HG02943 (cell line): ENCODE measurements around the gene RAB23.
A peak's percentile ranks its signal among the peaks of the same experiment; 100 is the strongest.
"Not testable (repeated sequence)": the region's sequence is repeated elsewhere in the genome, so short reads cannot be mapped to it uniquely, and the experiment has no call there.

Source experiments
- ATAC-seq: cut with Tn5 transposase; IDR thresholded peaks from one replicate; pipeline ENCODE4 v1.9.1; 2021; ENCODE audit warnings: mild to moderate bottlenecking, low read depth, moderate library complexity; ENCODE audit not compliant: unreplicated experiment

RAB23 gene

DNA sequence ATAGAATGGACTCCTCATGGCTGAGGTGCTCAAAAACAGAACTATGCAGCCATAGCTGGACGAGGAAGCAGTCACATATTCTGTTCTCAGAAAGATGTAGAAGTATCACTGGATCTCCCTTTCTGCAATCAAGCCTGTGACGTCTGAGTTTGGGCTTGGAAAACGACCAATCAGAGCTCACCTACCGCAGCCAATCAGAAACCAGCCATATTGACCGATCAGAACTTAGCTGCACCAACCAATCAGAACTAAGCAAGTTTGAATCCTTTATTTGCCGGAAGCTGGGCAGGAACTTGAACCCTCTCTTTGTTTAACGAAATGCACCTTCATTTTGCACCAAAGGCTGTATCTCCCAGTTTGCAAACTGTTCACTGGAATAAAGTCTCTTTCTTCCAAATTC, 21.8 kb upstream of the RAB23 start:
- ATAC-seq, result no peak

DNA sequence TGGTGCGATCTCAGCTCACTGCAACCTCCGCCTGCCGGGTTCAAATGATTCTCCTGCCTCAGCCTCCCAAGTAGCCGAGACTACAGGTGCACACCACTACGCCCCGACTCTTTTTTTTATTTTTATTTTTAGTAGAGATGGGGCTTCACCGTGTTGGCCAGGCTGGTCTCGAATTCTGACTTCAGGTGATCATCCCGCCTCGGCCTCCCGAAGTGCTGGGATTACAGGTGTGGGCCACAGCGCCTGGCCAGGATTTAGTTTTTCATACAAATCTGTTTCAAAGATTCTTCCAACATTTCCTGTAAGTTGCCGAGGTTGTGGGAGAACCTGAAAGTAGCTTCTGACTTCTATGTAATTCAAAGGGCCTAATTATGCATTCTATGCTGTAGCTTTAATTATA, 21.4 kb upstream of the RAB23 start:
- ATAC-seq, result not testable (repeated sequence)

DNA sequence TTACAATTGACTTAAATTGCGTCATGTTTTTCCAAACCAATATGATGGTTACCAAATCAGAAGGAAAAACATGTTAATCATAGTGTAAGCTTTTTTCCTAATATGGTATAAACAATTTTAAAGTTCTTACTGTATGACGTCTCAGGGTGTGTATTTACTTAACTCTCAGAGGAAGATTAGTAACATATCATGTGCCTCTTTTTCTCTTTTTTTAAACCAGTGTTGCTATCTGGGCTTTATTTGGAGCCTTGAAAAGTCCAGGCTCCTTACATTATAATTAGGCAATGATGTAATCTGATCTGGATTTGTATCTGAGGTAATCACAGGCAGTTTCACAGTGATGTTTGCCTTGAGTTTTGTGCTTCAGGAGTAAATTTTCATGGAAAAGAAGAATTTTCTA, 20.4 kb upstream of the RAB23 start:
- no peak for ATAC-seq

DNA sequence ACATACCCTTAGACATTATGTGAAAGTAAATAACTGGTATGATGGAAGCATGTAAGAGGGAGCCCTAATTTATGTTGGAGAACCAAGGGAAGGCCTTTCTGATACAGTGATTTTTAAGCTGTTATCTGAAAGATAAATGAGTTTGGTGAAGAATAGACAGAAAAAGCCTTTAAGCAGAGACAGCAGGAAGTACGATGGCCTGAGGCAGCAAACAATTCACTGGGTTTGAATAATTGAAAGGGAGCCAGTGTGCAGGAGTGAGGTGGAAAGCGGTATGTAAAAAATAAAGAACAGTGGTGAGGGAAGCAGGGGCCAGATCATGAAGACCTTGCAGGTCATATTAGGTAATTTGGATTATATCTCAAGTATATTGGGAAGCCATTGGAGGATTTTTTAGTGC, 4.1 kb upstream of the RAB23 start:
- ATAC-seq, result no peak

DNA sequence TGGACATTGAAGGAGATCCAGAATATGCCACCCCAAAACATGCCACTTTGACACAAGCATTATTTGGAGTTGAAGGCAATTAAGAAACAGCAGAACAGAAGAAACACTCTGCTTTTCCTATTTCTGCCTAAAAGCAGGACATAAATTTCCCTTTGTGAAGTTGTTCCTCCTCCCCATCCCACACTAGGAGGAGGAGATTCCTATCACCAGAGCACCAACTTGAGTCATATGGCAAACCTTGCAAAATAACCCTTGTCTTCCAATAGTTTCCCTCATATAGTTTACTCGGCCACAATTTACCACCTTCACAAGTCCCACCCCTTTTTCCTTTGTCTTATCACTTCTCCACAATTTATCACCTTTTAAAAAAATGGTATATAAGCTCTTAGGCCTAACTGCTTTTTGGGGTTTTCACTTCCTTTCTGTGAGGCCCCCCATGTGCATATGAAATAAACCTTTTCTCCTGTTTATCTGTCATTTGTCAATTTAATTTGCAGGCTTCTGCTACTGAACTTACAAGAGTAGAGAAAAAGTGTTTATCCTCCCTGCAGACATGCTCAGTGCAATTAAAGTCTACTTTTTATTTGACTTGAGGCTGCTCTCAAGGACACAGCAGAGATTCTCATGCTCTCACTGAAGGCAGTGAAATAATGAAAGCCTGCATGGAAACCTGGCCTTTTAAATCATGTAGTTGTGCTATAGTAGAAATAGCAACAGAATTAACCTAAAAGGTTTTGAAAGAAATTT, 2.8 kb upstream of the RAB23 start:
- ATAC-seq, result no peak

DNA sequence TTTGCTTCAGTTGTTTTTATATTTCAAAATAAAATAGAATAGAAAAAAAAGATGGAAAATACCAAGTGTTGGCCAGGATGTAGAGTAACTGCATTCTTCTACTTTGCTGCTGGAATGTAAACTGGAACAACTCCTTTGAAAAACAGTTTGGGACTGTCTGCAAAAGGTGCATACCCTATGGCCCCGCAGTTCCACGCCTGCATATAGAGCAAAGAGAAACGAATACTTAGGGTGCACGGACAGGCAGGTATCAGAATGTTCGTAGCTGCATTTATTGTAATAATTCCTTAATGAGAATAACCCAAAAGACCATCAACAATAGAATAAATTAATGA, 603 bp upstream of the RAB23 start:
- ATAC-seq, result no peak

DNA sequence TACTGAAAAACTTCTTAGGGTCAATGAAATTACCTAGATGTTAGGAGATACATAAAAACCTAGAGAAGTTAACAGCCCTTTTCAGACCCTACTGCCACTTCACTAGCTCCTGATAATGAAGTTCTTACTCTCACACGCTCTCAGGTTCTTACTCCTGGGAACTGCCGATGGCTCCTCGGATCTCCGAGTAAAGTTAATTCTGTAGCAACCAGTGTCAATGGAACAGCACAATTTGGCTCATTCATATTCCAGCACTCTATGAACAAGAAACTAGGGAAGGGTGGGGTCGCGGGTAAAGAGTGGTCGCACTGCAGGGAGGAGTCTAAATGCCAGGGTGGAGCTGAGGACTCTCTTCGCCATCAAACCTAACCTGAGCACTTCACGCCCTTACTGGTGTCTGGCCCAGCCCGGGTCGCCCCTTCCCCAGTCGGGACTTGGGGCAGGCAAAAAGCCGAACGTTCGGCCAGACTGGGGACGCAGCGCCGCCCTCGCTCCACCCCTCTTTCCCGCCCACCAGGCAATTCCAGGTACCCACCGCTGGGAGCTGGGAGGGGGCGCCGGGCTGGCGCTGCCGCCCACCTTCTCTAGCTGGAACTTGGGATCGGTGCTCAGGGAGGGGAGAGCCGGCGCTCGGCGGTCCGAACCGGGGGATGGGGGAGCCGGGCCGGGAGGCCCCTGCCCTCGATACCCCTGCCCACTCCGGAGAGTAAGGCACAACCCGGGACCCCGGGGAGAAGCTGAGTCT, 744 bp downstream of the RAB23 start:
- ATAC-seq, result peak; percentile 52

DNA sequence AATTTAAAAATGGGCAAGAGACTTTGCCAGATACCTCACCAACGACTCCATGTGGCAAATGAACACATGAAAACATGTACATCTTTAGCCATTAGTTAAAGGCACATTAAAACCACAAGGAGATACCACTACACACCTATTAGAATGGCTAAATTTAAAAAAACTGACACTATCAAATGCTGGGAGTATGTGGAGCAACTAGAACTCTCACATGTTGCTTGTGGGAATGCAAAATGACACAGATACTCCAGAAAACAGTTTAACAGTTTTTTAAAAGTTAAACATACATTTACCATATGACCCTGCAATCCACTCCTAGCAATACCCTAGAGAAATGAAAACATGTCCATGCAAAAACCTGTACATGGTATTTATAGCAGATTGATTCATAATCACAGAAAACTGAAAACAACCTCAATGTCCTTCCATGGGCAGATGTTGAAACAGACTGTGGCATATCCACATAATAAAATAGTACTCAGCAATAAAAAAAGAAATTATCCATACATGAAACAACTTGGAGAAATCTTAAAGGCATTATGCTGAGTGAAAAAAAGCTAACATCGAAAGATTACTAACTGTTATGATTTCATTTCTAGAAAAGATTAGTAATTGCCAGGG, 1.9 kb downstream of the RAB23 start:
- ATAC-seq, result no peak

DNA sequence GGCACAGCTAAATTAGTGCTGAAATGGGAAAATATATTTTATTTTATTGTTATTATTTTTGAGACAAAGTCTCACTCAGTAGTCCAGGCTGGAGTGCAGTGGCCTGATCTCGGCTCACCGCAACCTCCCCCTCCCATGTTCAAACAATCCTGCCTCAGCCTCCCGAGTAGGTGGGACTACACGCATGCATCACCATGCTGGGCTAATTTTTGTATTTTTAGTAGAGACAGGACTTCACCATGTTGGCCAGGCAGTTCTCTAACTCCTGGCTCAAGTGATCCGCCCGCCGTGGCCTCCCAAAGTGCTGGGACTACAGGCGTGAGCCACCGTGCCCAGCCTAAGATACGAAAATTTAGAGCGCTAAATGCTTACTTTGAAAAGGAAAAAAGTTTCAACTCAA, 4.8 kb downstream of the RAB23 start:
- ATAC-seq, result no peak

DNA sequence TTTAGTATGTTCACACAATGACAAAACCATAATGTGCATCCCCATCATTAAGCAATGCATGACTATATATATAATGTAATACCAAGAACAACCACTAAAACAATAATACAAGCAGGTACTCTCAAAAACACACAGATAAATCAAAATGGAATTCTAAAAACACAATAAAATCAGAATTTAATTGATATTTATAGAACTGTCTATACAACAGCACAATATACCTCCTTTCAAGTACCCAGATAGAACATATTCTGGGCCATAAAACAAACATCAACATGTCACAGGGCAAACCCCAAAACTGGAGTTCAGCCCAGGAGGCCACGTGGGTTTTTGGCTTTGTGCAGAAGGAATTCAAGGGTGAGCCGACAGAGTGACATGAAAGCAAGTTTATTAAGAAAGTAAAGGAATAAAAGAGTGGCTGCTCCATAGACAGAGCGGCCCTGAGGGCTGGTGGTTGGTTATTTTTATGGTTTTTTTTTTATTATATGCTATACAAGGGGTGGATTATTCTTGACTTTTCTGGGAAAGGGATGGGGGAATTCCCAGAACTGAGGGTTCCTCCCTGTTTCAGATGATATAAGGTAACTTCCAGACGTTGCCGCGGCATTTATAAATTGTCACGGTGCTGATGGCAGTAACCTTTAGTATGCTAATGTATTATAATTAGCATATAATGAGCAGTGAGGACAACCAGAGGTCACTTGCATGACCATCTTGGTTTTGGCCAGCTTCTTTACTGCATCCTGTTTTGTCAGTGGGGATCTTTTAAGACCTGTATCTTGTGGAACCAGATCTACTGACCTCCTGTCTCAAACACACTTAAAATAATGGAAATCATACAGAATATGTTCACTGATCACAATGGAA, 5.6 kb downstream of the RAB23 start:
- no peak for ATAC-seq

DNA sequence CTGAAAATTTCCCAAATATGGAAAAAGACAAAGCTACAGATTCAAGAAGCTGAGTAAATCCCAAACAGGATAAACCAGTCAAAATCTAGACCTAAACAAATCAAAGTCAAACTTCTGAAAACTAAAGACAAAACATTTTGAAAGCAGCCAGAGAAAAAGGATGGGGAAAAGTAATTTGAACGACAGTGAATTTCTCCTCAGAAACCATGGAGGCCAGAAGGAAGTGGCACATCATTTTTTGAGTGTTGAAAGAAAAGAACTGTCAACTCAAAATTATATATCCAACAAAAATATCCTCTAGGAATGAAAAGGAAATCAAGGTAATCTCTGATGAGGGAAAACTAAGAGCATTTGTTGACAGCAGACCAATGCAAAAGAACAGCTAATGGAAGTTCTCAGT, 6.8 kb downstream of the RAB23 start:
- no peak for ATAC-seq

DNA sequence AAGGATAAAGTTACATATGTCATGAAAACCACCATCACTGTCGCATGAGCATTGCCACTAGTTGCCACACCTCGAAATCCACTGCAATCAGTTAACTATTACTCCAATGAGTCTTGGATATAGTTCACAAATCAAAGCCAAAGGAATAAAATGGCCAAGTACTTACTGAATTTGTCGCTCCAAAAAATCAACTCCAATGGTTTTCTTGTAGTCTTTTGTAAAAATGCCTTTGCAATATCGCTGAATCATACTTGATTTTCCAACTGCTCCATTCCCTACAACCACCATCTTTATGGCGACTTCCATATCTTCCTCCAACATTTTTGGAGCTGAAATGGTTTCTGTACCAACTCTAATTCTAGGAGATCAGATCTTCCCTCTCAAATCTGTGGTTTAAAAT, 12.0 kb downstream of the RAB23 start:
- ATAC-seq, result no peak

DNA sequence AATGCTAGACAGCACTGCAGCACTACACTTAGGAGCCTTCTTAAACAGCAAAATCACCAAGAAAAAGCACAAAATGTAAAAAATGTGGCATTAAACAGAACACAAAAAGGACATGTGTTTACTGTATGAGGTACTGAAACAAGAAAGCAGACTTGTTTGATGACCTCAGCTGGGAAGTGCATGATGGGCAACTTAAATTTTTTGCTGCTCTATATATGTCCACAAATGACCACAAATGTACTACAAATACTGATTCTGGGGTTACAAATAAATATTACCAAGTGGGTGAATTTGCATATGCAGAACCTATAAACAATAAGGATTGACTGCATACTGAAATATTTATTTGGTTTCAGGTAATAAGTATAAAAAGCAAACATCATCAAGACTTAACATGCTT, 13.1 kb downstream of the RAB23 start:
- ATAC-seq, result no peak

DNA sequence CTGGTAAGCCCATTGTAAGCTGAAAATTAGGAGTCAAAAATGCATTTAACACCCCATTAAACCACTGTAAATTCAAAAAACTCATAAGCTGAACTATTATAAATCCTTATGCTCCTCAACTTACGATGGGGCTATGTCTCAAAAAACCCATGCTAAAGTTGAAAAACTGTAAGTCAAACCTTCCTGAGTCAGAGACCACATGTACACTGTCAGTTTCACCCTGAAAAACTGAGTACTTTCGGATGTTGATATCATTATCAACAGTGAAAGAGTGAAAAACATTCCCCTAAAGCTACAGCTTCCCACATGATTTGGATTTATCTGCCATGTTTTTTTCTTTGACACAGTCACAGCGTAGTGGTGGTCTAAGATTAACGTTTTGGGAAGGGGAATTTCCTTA, 14.2 kb downstream of the RAB23 start:
- no peak for ATAC-seq

DNA sequence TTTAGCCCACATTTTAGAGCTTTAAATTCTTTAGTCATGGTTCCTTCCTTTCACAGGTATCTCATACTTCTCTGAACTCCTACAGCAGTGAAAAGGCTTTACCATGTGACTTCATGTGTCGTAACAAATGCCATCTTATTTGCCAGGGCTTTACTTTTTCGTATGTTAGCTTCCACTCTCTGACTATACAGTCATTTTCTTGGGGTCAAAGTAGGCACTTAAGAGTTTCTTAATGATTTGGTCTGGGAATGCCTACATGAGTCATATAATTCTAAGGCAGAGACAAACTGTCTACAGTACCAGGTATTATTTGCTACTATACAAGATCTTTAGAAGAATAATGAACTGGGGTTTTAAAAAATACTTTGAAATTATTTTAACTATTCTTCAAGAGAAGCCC, 15.0 kb downstream of the RAB23 start:
- no peak for ATAC-seq

DNA sequence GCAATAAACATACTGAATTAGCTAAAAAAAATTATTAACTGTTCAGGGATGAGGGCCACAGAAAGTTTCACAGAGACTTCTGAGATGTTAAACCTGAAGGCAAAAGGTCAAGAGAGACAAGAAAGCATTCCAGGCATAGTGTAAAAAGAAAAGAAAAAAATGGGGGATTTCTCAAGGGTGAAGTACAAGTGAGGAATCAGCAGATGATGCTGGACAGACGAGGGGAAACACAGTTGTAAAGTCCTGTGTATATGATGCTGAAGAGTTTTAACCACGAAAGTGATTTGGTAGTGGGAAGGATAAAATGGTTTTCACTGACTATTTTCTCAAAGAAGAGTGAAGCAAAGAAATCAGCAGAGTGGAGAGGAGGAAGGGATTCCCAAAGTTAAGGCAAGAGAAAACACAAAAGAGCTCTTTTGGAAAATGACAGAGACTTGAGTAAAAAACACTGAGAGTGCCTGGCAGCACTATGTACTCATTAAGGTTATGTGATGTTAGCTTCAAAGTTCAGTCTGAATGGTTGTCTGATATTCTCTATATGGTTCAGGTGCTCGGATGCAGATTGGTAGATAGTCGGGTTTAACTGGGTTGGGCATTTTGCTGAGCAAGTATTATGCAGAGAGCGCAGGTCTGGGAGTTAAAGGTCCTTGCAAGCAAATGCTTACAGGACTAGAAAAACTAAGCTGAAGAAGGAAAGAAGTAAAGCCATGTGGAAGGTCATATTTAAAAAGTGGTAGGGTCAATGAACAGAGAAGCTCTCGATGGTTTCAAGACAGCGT, 16.4 kb downstream of the RAB23 start:
- ATAC-seq, result no peak

DNA sequence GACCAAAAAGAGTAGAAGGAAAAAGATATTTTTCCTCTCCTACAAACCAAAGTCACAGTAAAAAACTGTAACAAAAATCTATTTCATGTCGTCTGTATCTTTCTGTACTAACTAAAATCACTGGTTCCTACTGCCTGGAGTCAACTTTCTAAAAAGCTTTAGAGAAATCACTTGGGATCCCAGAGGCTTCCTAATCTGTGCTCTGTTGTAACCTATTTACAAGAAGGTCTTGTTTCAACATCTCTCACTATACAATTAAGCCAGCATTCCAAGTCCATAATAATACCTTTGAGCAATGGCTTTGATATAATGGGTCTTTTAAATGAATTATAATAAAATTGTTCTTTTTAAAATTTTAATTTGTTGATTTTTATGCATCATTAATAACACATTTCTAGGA, 20.4 kb downstream of the RAB23 start:
- no peak for ATAC-seq

DNA sequence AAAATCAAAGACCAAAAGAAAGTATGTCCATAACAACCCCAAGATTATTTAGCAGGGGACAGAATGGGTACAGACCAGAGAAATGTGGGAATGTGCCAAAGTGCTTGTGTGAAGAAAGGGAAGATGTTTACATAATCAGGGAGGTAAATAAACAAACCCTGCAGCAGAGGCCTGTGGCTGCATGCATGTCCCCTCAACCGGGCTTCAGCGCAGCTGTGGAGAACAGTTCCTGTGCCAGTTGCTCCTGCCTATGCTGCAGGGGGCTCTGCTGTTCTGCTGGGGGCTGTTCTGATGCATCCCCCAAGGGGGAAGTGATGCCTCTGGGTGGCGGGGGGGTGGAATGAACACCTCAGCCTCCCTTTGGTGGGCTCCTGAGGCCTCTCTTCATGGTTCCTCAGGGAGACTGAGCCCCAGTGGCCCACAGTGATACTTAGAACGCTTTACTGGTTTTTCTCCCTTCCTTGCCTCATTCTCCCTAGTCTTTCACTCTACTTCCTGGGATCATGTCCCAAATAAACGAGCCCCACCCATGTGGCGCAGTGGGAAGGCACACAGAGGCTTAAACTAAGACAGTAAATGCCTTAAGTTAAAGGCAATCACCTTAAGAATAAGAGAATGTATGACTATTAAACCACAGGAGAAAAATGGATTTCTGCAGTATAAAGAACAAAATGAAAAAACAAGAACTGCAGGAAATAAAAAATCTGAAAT, 23.0 kb downstream of the RAB23 start:
- ATAC-seq, result no peak

DNA sequence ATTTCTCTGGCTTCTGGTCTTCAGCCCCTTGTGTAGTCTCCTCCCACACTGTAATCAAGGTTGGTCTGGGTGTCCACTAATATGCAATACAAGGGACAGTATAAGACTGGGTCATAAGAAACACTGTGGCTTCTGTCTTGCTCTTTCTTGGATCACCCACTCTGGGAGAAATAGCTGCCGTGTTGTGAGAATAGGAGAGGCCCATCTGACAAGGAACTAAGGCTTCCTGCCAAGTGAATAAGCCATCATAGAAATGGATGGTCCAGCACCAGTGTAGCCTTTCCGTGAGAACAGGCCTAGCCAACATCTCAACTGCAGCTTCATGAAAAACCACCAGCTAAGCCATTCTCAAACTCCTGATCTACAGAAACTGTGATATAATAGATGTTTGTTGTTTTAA, 26.6 kb downstream of the RAB23 start:
- no peak for ATAC-seq

DNA sequence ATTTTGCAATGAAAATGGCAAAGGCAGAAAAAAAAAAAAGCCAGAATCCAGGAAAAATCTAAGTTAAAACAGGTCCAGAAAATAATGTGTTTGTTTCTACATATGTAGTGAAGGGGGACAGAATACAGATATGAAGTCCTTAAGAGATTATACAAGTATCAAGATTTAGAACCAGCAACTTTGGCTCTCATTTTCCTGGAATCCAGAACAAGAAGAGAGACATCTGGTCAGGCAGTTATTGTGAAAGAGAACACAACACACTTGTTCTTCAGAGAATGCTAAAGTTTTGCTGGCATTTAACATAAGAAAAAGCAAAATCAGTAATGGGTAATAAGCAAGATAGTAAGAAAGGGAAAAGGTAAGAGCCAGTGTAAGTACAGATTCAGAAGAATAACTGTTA, 28.9 kb downstream of the RAB23 start:
- no peak for ATAC-seq
